Mesendoderm (in vitro differentiated cells): Measurements from ENCODE around the gene GSTM5.
"Not testable (repeated sequence)": the region's sequence is repeated elsewhere in the genome, so short reads cannot be mapped to it uniquely, and the experiment has no call there.

Experiments
- DNase-seq: peaks from one replicate; pipeline ENCODE4 v3.0.0; 2013
- H2AK5ac ChIP-seq: 2 replicates; pipeline ENCODE4 v1.6.1; 2013; ENCODE audit warnings: low read length, inconsistent platforms
- H2BK120ac ChIP-seq: 2 replicates; pipeline ENCODE4 v1.6.1; 2013; ENCODE audit warnings: low read depth, mild to moderate bottlenecking, low read length, moderate library complexity, mixed read lengths
- H2BK15ac ChIP-seq: replicated peaks from 2 replicates; pipeline ENCODE4 v1.6.1; 2013; ENCODE audit warnings: low read depth, mild to moderate bottlenecking, moderate library complexity
- H2BK5ac ChIP-seq: 2 replicates; pipeline ENCODE4 v1.6.1; 2013; ENCODE audit warnings: low read length, inconsistent platforms
- H3K18ac ChIP-seq: 2 replicates; pipeline ENCODE4 v1.6.1; 2013; ENCODE audit warnings: mild to moderate bottlenecking, low read length, mixed read lengths
- H3K23ac ChIP-seq: one replicate; pipeline ENCODE4 v1.6.1; 2013; ENCODE audit warnings: low read length
- H3K27ac ChIP-seq: 2 replicates; pipeline ENCODE4 v1.5.1; 2013; ENCODE audit warnings: low read depth, mild to moderate bottlenecking, inconsistent platforms, low read length, moderate library complexity
- H3K27me3 ChIP-seq: 2 replicates; pipeline ENCODE4 v1.6.1; 2013; ENCODE audit warnings: low read length, control low read depth, mild to moderate bottlenecking, inconsistent platforms; ENCODE audit not compliant: insufficient read depth, poor library complexity
- H3K36me3 ChIP-seq: 2 replicates; pipeline ENCODE4 v1.6.1; 2013; ENCODE audit warnings: low read length, inconsistent platforms; ENCODE audit not compliant: control insufficient read depth, insufficient read depth
- H3K4ac ChIP-seq: one replicate; pipeline ENCODE4 v1.6.1; 2013; ENCODE audit warnings: low read depth, mild to moderate bottlenecking, low read length, moderate library complexity
- H3K4me1 ChIP-seq: 2 replicates; pipeline ENCODE4 v1.6.1; 2013; ENCODE audit warnings: low read depth, low read length, inconsistent platforms; ENCODE audit not compliant: control insufficient read depth
- H3K4me2 ChIP-seq: 2 replicates; pipeline ENCODE4 v1.6.1; 2013; ENCODE audit warnings: low read length
- H3K4me3 ChIP-seq: 2 replicates; pipeline ENCODE4 v1.5.1; 2013; ENCODE audit warnings: mild to moderate bottlenecking, low read length
- H3K56ac ChIP-seq: one replicate; pipeline ENCODE4 v1.6.1; 2013; ENCODE audit warnings: low read length
- H3K79me1 ChIP-seq: 2 replicates; pipeline ENCODE4 v1.6.1; 2013; ENCODE audit warnings: low read length, inconsistent platforms
- H3K79me2 ChIP-seq: 2 replicates; pipeline ENCODE4 v1.6.1; 2013; ENCODE audit warnings: mild to moderate bottlenecking, low read length; ENCODE audit not compliant: control insufficient read depth, insufficient read depth
- H3K9ac ChIP-seq: 2 replicates; pipeline ENCODE4 v1.6.1; 2013; ENCODE audit warnings: low read length, inconsistent platforms
- H4K5ac ChIP-seq: one replicate; pipeline ENCODE4 v1.6.1; 2013; ENCODE audit warnings: low read length
- H4K8ac ChIP-seq: one replicate; pipeline ENCODE4 v1.6.1; 2013; ENCODE audit warnings: low read depth, mild to moderate bottlenecking, control low read depth, low read length, moderate library complexity
- WGBS: extraction: QIAGEN DNeasy Blood & Tissue Kit; methylation state at CpG from one replicate; pipeline ENCODE4 v1.1.7; 2013; ENCODE audit warnings: low lambda C conversion rate, missing lambda C conversion rate; ENCODE audit not compliant: insufficient coverage; ENCODE audit errors: extremely low coverage; 5-methylcytosine and 5-hydroxymethylcytosine counted together

The GSTM5 gene

DNA sequence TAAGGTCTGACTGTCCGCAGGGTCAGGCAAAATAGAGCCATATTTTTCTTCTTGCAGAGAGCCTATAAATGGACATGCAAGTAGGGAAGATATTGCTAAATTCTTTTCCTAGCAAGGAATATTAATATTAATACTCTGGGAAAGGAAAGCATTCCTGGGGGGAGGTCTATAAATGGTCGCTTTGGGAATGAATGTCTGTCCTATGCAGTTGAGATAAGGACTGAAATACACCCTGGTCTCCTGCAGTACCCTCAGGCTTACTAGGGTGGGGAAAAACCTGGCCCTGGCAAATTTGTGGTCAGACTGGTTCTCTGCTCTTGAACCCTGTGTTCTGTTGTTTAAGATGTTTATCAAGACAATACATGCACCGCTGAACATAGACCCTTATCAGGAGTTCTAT is 9.1 kb upstream of the GSTM5 start:
- H3K23ac ChIP-seq, H3K36me3 ChIP-seq, H3K27me3 ChIP-seq, H3K79me2 ChIP-seq, H3K4ac ChIP-seq, H3K4me1 ChIP-seq, DNase-seq, H2BK15ac ChIP-seq, H3K27ac ChIP-seq, H2AK5ac ChIP-seq, H3K18ac ChIP-seq, H2BK5ac ChIP-seq, H3K56ac ChIP-seq, H3K79me1 ChIP-seq, H3K4me3 ChIP-seq, H4K5ac ChIP-seq, H3K9ac ChIP-seq, H4K8ac ChIP-seq, H3K4me2 ChIP-seq, H2BK120ac ChIP-seq: not testable (repeated sequence)
- WGBS, result no CpG with 5 or more reads among the region's 3 CpGs

DNA sequence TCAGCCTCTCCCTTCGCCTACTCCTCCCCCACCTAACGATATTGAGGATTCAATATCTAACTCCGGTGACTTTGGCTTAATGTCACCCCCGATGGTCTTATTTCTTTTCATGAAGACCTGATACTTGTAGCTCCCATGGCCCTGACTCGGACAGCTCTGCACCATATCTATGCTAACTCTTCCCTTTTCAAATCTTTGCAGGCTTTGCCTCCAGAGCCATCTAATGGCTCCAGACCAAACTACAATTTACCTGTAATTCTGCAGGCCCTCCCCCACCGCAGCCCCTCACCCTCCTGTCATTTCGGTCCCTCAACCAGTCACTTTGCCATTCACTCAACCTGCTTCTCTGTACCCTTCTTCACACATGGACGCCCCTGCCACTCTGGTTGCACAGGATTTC is 7.9 kb upstream of the GSTM5 start:
- H3K56ac ChIP-seq, result no peak overlapping the region
- H3K27ac ChIP-seq, result no peak overlapping the region
- WGBS, result no CpG with 5 or more reads among the region's 8 CpGs
- H2BK5ac ChIP-seq, result no peak overlapping the region
- no peak overlapping the region for H2BK120ac ChIP-seq
- no peak for DNase-seq
- H4K8ac ChIP-seq, result no peak overlapping the region
- no peak overlapping the region for H2AK5ac ChIP-seq
- no peak overlapping the region for H3K18ac ChIP-seq
- H3K9ac ChIP-seq, result no peak overlapping the region
- H3K36me3 ChIP-seq, result no peaks in the 10 kb centered on the region
- no peak overlapping the region for H3K4me3 ChIP-seq
- H3K4ac ChIP-seq, result no peak overlapping the region
- H3K4me2 ChIP-seq, result no peak overlapping the region
- no peaks in the 10 kb centered on the region for H3K4me1 ChIP-seq
- H3K23ac ChIP-seq, result no peak overlapping the region
- no peaks in the 10 kb centered on the region for H3K79me1 ChIP-seq
- H3K79me2 ChIP-seq, result no peaks in the 10 kb centered on the region
- H4K5ac ChIP-seq, result no peak overlapping the region
- no peak overlapping the region for H2BK15ac ChIP-seq
- H3K27me3 ChIP-seq, result no peaks in the 10 kb centered on the region

DNA sequence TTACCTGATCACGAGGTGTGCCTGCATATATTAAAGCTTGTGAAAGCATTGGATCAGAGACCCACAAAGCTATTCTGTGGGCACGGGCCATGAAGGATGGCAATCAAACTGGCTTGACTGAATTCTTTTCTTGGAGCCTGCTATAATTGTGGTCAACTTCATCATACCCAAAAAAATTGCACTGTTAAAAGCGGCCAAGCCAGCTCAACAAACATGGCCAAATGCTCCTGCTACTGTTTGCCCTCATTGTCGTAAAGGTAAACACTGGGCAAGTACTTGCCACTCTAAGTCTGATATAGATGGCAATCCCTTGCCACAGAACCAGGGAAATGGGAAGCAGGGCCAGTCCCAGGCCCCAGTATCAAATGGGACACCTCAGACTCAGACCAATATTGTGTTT is 6.6 kb upstream of the GSTM5 start:
- Histone ChIP-seq H3K56ac (no peak overlapping the region), H3K36me3 (no peaks in the 10 kb centered on the region), H2BK5ac (no peak overlapping the region), H2BK120ac (no peak overlapping the region), H3K9ac (no peak overlapping the region), H3K4me2 (no peak overlapping the region), H3K18ac (no peak overlapping the region), H3K79me1 (no peaks in the 10 kb centered on the region), H3K27me3 (no peaks in the 10 kb centered on the region), H3K27ac (no peak overlapping the region), H3K4me1 (no peaks in the 10 kb centered on the region), H3K4me3 (no peak overlapping the region), H2AK5ac (no peak overlapping the region), H4K8ac (no peak overlapping the region), H3K4ac (no peak overlapping the region), H2BK15ac (no peak overlapping the region), H4K5ac (no peak overlapping the region), H3K23ac (no peak overlapping the region), H3K79me2 (no peaks in the 10 kb centered on the region)
- no CpG with 5 or more reads among the region's 4 CpGs for WGBS
- no peak for DNase-seq

DNA sequence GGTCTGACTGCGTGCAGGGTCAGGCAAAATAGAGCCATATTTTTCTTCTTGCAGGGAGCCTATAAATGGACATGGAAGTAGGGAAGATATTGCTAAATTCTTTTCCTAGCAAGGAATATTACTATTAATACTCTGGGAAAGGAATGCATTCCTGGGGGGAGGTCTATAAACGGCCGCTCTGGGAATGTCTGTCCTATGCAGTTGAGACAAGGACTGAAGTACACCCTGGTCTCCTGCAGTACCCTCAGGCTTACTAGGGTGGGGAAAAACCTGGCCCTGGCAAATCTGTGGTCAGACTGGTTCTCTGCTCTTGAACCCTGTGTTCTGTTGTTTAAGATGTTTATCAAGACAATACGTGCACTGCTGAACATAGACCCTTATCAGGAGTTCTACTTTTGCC is 3.1 kb upstream of the GSTM5 start:
- not testable (repeated sequence) for DNase-seq, H3K23ac ChIP-seq, H3K56ac ChIP-seq, H3K27ac ChIP-seq, H3K36me3 ChIP-seq, H2AK5ac ChIP-seq, H2BK15ac ChIP-seq, H3K18ac ChIP-seq, H2BK5ac ChIP-seq, H3K4me3 ChIP-seq, H3K79me1 ChIP-seq, H3K4me2 ChIP-seq, H4K8ac ChIP-seq, H3K4ac ChIP-seq, H3K4me1 ChIP-seq, H3K79me2 ChIP-seq, H2BK120ac ChIP-seq, H3K9ac ChIP-seq, H3K27me3 ChIP-seq, H4K5ac ChIP-seq
- no CpG with 5 or more reads among the region's 4 CpGs for WGBS

DNA sequence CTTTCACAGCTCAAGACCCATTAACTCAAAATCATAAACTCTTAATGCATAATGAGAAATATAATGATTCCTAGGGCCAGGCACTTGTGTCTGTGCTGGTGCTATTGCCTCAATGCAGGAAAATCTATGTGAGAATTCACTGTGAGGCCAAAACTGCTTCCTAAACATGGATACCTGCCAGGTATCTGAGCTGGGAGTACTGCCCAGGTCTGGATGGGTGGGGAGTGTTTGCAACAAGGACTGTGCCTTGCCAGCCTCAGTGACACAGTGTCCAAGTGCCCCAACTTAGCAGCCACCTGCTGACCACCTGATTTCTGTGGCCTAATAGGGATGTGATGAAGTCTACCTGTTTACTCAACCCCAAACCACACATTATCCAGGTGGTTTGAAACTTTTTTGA is 2.2 kb upstream of the GSTM5 start:
- DNase-seq, H2BK120ac ChIP-seq, H3K36me3 ChIP-seq, H3K4me1 ChIP-seq, H2BK5ac ChIP-seq, H3K27ac ChIP-seq, H4K5ac ChIP-seq, H3K9ac ChIP-seq, H3K4ac ChIP-seq, H4K8ac ChIP-seq, H2AK5ac ChIP-seq, H3K79me2 ChIP-seq, H3K79me1 ChIP-seq, H2BK15ac ChIP-seq, H3K23ac ChIP-seq, H3K18ac ChIP-seq, H3K27me3 ChIP-seq, H3K4me2 ChIP-seq, H3K56ac ChIP-seq, H3K4me3 ChIP-seq: not testable (repeated sequence)

GRCh38 chr1:109712321-109712864 is 342 bp downstream of the GSTM5 start:
- H3K4ac ChIP-seq, result no peak overlapping the region
- H4K5ac ChIP-seq, result no peak overlapping the region
- H3K27ac ChIP-seq, result no peak overlapping the region
- H2BK120ac ChIP-seq, result no peak overlapping the region
- no peak overlapping the region for H3K18ac ChIP-seq
- no peak overlapping the region for H2AK5ac ChIP-seq
- H3K9ac ChIP-seq, result no peak overlapping the region
- no peak overlapping the region for H3K4me3 ChIP-seq
- no peak overlapping the region for H3K56ac ChIP-seq
- H4K8ac ChIP-seq, result no peak overlapping the region
- no peak overlapping the region for H2BK5ac ChIP-seq
- H2BK15ac ChIP-seq, result no peak overlapping the region
- DNase-seq, result no peak
- no peak overlapping the region for H3K4me2 ChIP-seq
- H3K27me3 ChIP-seq, result no peaks in the 10 kb centered on the region
- no CpG with 5 or more reads among the region's 22 CpGs for WGBS
- H3K79me1 ChIP-seq, result no peaks in the 10 kb centered on the region
- H3K23ac ChIP-seq, result no peak overlapping the region
- no peaks in the 10 kb centered on the region for H3K4me1 ChIP-seq
- no peaks in the 10 kb centered on the region for H3K36me3 ChIP-seq
- no peaks in the 10 kb centered on the region for H3K79me2 ChIP-seq
